ENCODE measurements around the gene RCE1. TPM values are rescaled to one million over a fixed set of nuclear protein-coding genes. Genes with fewer than 3 reads are reported as not detected.
A peak's percentile ranks its signal among the peaks of the same experiment; 100 is the strongest.

The RCE1 gene
- total RNA-seq, 1 experiment from 2014 or later = 52.5 TPM

DNA sequence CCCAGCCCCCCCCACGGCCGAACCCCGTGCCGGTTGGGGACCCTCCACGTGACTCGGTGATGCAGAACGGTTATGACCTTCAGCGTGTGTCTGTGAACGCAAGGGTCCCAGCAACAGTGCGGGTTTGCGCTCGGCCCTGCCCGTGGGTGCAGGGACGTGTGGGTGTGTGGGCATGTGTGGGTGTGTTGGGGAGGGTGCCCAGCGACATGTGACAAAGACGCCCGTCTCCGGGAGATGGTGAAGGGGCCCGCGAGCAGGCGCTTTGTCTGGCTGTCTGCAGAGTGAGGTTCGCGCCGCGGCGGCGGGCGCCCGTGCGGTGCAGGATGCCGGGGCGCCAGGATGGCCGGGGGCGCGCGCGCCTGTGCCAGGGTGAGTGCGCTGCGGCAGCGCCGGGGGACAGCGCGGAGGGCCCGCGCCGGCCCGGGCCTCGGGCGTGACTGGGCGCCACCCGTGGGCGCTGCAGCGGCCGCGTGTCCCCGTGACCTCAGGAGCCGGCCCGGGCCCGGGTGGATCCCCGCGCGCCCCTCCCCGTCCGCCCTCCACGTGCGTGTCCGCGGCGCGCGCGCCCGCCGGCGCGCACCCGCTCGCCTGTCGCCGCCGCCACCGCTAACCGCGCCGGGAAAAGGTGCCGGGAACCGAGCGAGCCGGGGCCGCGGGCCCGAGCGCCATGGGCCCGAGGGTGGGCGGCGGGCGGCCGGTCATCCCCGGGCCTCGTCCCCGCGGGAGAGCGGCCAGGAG lies 13.4 kb downstream of the RCE1 start, which contains the start of gene LRFN4:
TSS of gene LRFN4 (plus strand) at position 569 of the 738 bp plus-strand sequence. CDS start 681 bp downstream, outside the sequence.
- no CpG with 5 or more reads among the region's 103 CpGs for WGBS (ENCODE audit: extremely low coverage, insufficient read length, low lambda C conversion rate)
- no peak for DNase-seq
- H3K79me1 ChIP-seq (ENCODE audit: insufficient read depth, low read depth, low read length, poor library complexity, severe bottlenecking) = no peaks in the 10 kb centered on the region

More for the DNA sequence above, 13.4 kb downstream of the RCE1 start, which contains the start of gene LRFN4:
- Histone ChIP-seq H3K23me2 (ENCODE audit: insufficient read length, low read depth, low read length, poor library complexity, severe bottlenecking) (peaks cover 10% of the 10 kb centered on the region), H4K20me1 (ENCODE audit: control insufficient read depth, insufficient read depth, insufficient read length) (no peaks in the 10 kb centered on the region), H3K18ac (ENCODE audit: insufficient read length, low read depth, low read length) (peak within 1 kb of the TSS; percentile 41), H4K8ac (replicated peaks; ENCODE audit: insufficient read length, low read depth, low read length) (no peak within 1 kb of the TSS), H3K56ac (ENCODE audit: insufficient read length, low read depth, low read length) (no peak within 1 kb of the TSS), H2AK5ac (ENCODE audit: insufficient read length, low read length) (no peak within 1 kb of the TSS), H3T11ph (ENCODE audit: low read length) (no peak within 1 kb of the TSS), H3K79me2 (ENCODE audit: insufficient read depth, low read length) (no peaks in the 10 kb centered on the region), H2BK20ac (ENCODE audit: low read depth, low read length, poor library complexity, severe bottlenecking) (no peak within 1 kb of the TSS), H2BK5ac (ENCODE audit: insufficient read length, low read length) (no peak within 1 kb of the TSS), H2AFZ (ENCODE audit: low read length) (no peak within 1 kb of the TSS), H3K27me3 (ENCODE audit: insufficient read depth, low read length) (no peaks in the 10 kb centered on the region), H3K9me3 (ENCODE audit: control insufficient read depth, low read depth, low read length) (no peaks in the 10 kb centered on the region), H3K4ac (ENCODE audit: low read depth, low read length) (no peak within 1 kb of the TSS), H4K91ac (ENCODE audit: insufficient read length, low read depth, low read length) (no peak within 1 kb of the TSS), H3K4me2 (ENCODE audit: insufficient read depth, insufficient read length, low read length) (peak within 1 kb of the TSS; percentile 87), H4K5ac (ENCODE audit: insufficient read length, low read depth, low read length) (no peak within 1 kb of the TSS), H2BK15ac (ENCODE audit: low read depth, low read length) (no peak within 1 kb of the TSS), H2BK120ac (ENCODE audit: low read depth, low read length, poor library complexity, severe bottlenecking) (no peak within 1 kb of the TSS), H3K23ac (ENCODE audit: insufficient read length, low read depth, low read length) (no peak within 1 kb of the TSS), H3K4me1 (ENCODE audit: insufficient read depth, low read length) (no peaks in the 10 kb centered on the region), H3K27ac (ENCODE audit: insufficient read length, low read depth, low read length) (peak within 1 kb of the TSS; percentile 19), H3K9ac (ENCODE audit: extremely low read depth, insufficient read length, low read length) (peak within 1 kb of the TSS; percentile 67), H2BK12ac (ENCODE audit: insufficient read length, low read depth, low read length) (no peak within 1 kb of the TSS), H3K14ac (ENCODE audit: insufficient read depth, low read length) (peak within 1 kb of the TSS; percentile 68)
- Mint-ChIP-seq H3K36me3 (ENCODE audit: insufficient read depth in 1 of 3, low read depth in 3 of 3) (peaks cover 0 to 14% (median 2%) of the 10 kb centered on the region in 3 experiments; a peak in 3 of 7 replicates), H3K4me3 (peak within 1 kb of the TSS; percentile 90 to 96), H3K9me3 (no peaks in the 10 kb centered on the region), H3K27me3 (ENCODE audit: low read depth) (peaks cover 2% of the 10 kb centered on the region), H3K27ac (peak within 1 kb of the TSS; percentile 93 to 97 (median 94); a peak in 6 of 7 replicates), H3K4me1 (peaks cover 14% of the 10 kb centered on the region in 2 experiments)
- no peak for TF ChIP-seq CTCF (conservative IDR thresholded peaks at IDR 0.05)
